NCI-H2227 (cell line): ENCODE measurements around the gene PGM2L1.
A peak's percentile ranks its signal among the peaks of the same experiment; 100 is the strongest.
"Not testable (repeated sequence)": the region's sequence is repeated elsewhere in the genome, so short reads cannot be mapped to it uniquely, and the experiment has no call there.

Source experiments
- DNase-seq: peaks from one replicate; lab custom pipeline; 2025; ENCODE audit not compliant: unreplicated experiment; lab: John Stamatoyannopoulos, UW

PGM2L1 gene

DNA sequence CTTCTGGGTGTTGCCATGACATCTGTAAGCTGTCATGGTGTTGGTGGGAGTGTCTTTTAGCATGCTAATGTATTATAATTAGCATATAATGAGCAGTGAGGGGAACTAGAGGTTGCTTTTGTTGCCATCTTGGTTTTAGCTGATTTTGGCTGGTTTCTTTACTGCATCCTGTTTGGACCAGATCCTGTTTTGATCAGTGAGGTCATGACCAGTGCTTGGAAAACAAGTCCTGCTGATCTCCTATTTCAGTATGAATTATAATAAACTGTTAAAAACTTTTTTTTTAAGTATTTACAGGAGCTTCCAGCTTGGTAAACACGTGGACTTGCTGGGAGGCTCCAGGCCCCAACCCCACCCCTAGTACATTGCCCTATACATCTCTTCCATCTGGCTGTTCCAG lies 56.3 kb downstream of the PGM2L1 start:
- no peak for DNase-seq

DNA sequence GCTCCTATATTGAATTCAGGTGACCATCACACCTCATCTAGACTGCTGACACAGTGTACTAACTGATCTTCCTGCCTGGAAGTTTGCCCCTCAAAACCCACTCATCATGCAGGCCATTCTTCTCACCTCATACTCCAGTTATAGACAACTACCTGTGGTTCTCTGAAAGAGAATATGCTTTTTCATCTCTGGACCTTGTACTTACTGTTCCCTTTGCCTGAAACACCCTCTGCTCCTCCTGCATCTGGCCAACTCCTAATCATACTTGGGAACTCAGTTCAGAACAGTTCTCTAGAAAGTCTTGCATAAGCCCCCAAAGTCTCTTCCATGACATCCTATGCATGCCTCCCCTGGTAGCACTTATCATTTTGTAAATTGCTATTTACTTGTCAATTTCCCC lies 58.6 kb downstream of the PGM2L1 start:
- no peak for DNase-seq

- DNase-seq: no peak
Observed at GRCh38 chr11:74338963-74339362, 59.3 kb downstream of the PGM2L1 start.

GRCh38 chr11:74333193-74333592 lies 65.0 kb downstream of the PGM2L1 start:
- DNase-seq: no peak

- DNase-seq: no peak
Observed at GRCh38 chr11:74332291-74332690, 65.9 kb downstream of the PGM2L1 start.

GRCh38 chr11:74331000-74331399 lies 67.2 kb downstream of the PGM2L1 start:
- DNase-seq: not testable (repeated sequence)

- no peak for DNase-seq
Observed at GRCh38 chr11:74330075-74330858, 68.0 kb downstream of the PGM2L1 start.

- DNase-seq: no peak
Observed at GRCh38 chr11:74327076-74327475, 71.2 kb downstream of the PGM2L1 start.

- DNase-seq: no peak
Observed at GRCh38 chr11:74326665-74327064, 71.6 kb downstream of the PGM2L1 start.

GRCh38 chr11:74325649-74326645 lies 72.3 kb downstream of the PGM2L1 start:
- DNase-seq: no peak

- DNase-seq: no peak
Observed at GRCh38 chr11:74322667-74323066, 75.6 kb downstream of the PGM2L1 start.

GRCh38 chr11:74321487-74322188 lies 76.6 kb downstream of the PGM2L1 start:
- peak; percentile 24 for DNase-seq

DNA sequence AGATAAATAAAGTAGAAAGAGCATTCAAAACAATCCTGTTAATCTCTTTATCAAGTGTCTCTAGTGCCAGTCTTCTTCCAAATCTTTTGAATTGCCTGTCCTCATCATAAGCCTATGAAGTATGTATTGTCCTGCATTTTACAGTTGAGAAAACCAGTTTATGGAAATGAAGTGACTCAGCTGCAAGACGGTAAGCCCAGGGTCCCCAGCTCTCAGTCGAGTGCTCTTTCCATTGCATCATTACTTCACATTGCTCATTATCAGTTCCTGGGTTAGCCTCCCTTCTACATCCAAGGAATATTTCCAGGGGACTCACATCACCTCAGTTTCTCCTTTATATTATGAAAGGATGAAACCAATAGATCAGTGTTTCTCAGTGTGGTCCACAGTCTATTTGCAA lies 77.7 kb downstream of the PGM2L1 start:
- no peak for DNase-seq

DNA sequence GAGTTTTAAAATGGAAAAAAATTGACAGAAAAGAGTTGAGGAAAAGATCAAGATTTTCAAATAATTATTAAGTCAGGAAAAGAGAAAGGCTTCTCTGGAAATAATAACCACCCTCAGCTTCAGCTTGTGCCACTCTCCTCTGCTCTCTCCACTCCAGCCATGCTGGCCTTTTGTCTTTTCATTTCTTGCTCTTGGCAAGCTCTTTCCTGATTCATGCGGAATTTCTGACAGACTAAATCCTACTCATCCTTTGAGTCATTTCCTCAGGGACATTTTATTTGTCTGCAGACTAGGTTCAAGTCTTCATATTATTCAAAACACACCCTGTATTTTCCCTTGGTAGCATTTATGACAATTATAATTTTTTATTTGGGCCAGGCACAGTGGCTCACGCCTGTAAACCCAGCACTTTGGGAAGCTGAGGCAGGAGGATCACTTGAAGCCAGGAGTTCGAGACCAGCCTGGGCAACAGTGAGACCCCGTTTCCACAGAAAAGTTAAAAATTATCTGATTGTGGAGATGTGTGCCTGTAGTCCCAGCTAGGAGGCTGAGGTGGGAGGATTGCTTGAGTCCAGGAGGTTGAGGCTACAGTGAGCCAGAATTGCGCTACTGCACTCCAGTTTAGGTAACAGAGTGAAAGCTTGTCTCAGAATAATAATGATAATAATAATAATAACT lies 79.0 kb downstream of the PGM2L1 start:
- no peak for DNase-seq

DNA sequence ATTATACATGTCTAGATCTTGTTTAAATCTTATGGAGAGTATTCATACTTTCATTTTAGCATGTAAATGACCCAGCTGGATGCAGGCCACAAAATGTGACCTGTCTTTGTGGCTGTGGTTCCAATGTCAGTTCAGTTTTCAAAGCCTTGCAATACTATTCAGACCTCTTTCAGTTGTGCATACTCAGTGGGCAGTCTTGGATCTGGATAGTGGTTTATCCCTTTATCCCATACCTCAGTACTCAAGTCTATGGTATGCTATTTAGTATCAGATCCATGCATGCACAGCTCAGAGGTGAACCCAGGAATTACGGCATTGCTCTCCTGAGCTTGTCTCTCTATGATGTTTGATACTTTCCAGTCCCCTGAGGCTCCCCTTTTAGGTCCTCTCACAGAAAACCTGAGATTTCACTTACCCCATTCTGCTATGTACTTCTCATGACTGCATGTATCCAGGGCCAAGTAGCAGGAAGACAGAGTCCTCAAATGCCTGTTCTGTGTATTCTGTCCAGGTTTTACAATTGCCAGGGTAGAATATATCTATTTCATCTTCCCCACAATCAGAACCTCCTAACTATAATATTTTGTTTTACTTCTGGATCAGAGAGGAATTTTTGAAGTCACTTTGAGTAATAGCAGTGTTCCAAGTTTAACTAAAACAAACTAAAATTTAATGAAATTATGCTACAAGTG lies 79.8 kb downstream of the PGM2L1 start:
- no peak for DNase-seq

- DNase-seq: no peak
Observed at GRCh38 chr11:74316772-74317505, 81.3 kb downstream of the PGM2L1 start.

DNA sequence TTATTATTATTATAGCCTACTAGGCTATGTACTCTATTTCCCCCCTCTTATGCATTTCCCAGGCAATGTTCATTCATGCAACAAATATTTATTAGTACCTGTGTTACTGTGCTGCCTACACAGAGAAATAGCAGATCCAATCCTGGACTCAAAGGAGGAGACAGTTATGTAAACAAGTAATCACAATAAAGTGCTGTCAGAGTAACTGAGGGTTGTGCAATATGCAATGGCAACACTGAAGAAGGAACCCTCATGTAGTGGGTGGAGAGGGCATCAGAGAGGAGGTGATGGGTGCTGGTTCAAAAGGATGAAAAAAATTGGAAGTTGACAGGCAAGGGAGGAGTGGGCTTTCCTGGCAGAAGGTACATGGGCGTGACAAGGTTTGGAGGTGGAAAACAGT lies 85.9 kb downstream of the PGM2L1 start:
- DNase-seq: no peak

DNA sequence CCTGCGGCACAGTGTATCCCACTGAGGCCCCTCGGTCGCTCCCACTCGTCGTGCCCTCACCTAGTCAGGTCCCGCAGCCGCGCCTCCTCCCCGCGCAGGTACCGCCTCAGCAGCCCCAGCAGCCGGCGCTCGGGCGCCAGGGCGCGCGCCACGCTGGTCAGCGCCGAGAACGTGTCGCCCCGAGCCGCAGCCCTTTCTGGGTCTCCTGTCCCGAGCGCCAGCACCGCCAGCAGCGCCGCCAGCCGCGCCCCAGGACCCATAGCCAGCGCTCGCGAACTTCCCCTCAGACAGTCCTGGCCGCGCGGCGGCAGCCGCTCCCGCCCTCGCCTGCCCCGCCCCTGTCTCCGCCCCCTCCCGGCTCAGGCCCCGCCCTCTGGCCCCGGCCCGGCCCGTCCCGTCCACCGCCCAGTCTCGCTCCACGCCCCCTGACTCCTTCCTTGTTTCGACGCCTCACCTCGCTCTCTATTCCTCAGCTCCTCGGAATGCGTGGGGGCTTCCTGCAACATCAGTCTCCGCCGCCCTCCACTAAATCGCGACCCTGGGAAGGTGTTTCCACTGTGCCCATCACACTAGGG lies 86.8 kb downstream of the PGM2L1 start, which contains the start of gene P4HA3:
P4HA3 (minus strand) TSS at position 289 of the 575 bp plus-strand sequence; CDS start at position 260, 29 bp downstream.
- DNase-seq: peak; percentile 72

DNA sequence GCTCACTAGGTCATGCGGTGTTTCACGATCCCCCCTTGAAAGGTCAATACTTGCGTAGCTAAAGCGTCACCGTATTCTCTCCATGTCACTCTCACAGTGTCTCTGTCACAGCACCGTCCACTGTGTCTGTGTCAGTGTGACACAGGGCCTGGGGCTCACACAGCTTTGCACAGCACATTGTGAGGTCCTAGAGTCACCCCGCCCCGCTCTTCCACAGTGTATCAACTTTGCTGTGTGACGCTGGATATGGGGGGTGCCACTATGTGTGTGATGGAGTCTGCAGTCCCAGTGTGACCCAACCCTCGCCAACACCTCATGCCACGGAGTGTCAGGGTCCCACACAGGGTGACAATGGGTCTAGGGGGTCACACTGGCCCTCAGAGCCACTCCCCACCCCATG lies 87.4 kb downstream of the PGM2L1 start:
- no peak for DNase-seq
